RWPE1 (cell line): Measurements from ENCODE around the gene EMC8.

Experiments
- CTCF ChIA-PET: fragments of 350-600 bp; sonication (Branson Sonifier 250); formaldehyde crosslinking; extraction: SDS; loops from one replicate; lab custom pipeline; 2021; lab: Yijun Ruan, JAX
- POLR2A ChIA-PET: fragments of 400-600 bp; formaldehyde crosslinking; extraction: SDS; loops from one replicate; lab custom pipeline; 2020; ENCODE audit warnings: antibody characterized with exemption; ENCODE audit not compliant: low non-redundant PET; lab: Yijun Ruan, JAX
- DNase-seq: peaks from one replicate; pipeline ENCODE4 v3.0.0; 2012; ENCODE audit warnings: low spot score
- H3K27ac ChIP-seq: fragments of 450-650 bp; 2 replicates; pipeline ENCODE4 v1.5.1; 2017
- CTCF ChIP-seq: fragments of 450-650 bp; conservative IDR thresholded peaks from 2 replicates; pipeline ENCODE4 v1.5.1; 2017; ENCODE audit warnings: low read depth, mild to moderate bottlenecking

EMC8 gene

GRCh38 chr16:85829751-85830445 lies 30.6 kb upstream of the EMC8 start:
- H3K27ac ChIP-seq = no peak overlapping the region
- POLR2A ChIA-PET = no interaction called here
- DNase-seq = no peak
- CTCF ChIA-PET = no interaction called here
- TF ChIP-seq CTCF = no peak

GRCh38 chr16:85829171-85829719 lies 29.9 kb upstream of the EMC8 start:
- TF ChIP-seq CTCF = no peak
- ChIA-PET POLR2A (no interaction called here), CTCF (no interaction called here)
- no peak overlapping the region for H3K27ac ChIP-seq
- no peak for DNase-seq

- ChIA-PET POLR2A (no interaction called here), CTCF (no interaction called here)
- no peak for DNase-seq
- no peak for TF ChIP-seq CTCF
- H3K27ac ChIP-seq = no peak overlapping the region
Measured at GRCh38 chr16:85828166-85828565, 28.8 kb upstream of the EMC8 start.

GRCh38 chr16:85826686-85827247 lies 27.4 kb upstream of the EMC8 start:
- H3K27ac ChIP-seq = no peak overlapping the region
- ChIA-PET POLR2A (no interaction called here), CTCF (no interaction called here)
- no peak for TF ChIP-seq CTCF
- DNase-seq = no peak

- CTCF ChIA-PET = no interaction called here
- TF ChIP-seq CTCF = no peak
- POLR2A ChIA-PET = no interaction called here
- DNase-seq = no peak
- H3K27ac ChIP-seq = no peak overlapping the region
Measured at GRCh38 chr16:85825326-85825725, 26.0 kb upstream of the EMC8 start.

- H3K27ac ChIP-seq = no peak overlapping the region
- ChIA-PET POLR2A (no interaction called here), CTCF (no interaction called here)
- no peak for DNase-seq
- no peak for TF ChIP-seq CTCF
Measured at GRCh38 chr16:85824161-85825135, 25.1 kb upstream of the EMC8 start.
